GM10847 (cell line): ENCODE results near the gene UTS2R.

ENCODE experiments used
- POLR2A ChIP-seq: IDR thresholded peaks from 2 replicates; pipeline ENCODE4 v1.6.1; 2011; ENCODE audit not compliant: insufficient read length; ENCODE audit errors: extremely low read depth

Gene UTS2R

DNA sequence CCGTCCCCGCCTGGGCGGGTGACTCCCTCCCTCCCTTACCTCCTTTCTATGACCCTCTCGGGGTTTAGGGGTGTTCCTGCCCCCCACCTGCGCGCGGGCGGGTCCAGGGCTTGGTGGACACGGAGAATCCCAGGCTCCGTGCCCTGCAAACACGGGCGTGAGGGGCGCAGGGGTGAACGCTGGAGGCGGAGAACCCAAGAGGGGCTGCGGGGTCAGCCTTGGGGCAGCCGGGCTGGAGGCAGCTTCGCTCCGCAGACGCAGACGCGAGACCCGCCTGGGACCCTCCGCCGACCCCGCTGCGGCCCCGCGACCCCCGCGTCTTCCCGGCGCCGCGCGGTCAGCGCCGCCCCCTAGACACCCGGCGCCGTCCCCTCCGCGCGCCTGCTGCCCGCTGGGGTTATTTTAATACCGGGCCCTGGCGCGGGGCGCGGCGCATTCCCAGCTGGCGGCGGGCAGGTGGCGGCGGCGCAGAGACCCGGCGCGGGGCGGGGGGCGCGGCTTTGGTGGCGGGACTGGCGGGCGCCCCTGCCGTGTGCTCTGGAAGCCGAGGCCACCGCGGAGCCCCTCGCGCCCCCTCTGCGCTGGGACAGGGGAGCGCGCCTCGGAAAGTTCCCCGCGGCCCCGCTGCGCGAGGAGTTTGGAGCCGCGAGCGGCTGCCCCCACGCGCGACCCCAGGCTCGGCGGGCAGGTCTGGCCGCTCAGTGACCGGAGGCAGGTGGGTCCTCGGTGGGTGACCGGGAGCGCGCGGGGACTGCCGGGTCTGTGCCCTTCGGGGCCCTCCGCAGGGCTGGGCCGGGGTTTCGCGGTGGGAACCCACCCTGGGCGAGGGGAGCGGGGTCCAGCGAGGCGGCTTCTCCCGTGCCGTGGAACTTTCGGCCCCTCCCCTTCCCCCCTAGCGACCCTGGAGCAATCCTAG lies at the start of gene UTS2R:
UTS2R (plus strand) TSS at position 433 of the 916 bp plus-strand sequence. CDS start 2,560 bp downstream, outside the sequence.
- TF ChIP-seq POLR2A: no peak

DNA sequence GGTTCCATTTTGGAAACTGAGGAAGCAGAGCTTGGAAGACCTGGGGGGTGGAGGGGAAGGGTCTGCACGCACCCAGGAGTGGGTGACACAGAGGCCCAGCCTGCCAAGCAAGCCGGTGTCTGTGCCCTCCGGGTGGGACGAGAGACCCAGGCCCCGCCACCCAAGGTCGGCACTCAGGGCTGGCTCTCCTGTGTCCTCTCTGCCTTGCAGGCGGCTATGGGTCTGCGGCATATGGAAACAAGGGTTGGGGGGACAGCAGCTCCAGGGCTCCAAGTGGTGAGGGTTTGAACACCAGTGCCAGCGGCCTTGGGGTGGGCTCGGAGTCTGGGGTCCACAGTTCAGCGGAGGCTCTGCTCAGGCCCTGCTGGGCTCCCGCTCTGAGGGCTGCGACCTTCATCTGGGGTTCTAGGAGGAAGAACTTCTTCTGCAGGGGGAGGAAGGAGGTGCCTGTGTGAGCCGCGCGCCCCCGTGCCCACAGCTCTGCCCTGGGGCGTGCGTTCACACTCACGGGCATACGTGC lies 49.6 kb upstream of the UTS2R start:
- TF ChIP-seq POLR2A: no peak

DNA sequence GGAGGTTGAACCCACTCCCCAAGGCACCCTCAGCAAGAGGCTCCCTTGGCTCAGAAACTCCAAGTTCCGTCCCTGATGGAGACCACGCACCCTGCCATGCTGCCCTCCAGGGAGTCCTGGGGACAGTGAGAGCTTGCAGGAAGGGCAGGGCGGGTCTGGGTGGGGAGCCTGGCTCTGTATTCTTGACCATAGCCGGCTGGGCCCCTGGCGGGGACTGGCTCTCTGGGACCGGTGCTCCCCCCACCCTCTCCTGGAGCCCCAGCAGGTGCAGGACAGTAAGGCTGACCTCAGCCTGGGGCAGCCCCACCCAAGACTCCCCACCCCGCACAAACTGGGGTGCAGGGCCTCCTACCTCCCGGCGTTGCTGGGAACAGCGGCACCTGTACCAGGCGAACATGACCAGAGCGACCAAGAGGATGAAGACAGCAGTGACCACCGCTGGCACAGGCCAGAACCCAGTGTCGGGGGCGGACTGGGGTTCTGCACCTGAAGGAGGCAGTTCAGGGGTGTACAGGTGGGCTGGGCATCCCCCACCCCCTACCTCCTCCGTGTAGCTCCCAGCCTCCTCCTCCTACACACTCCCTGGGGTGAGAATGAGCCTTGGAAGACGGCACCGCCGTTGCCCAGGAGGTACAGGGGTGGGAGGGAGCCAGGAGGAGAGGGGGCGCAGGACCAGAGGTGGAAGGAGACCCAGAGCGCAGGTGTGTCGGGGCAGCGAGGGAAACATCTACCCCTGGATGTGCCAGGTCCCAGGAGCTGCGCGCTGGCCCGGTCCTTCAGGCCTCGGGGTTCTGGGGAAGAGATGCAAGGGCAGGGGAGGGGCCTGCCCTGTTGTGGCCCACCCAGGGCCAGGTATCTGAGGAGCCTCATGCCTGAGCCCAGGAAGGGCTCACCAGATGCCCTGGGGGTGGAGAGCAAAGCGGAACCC lies 48.8 kb upstream of the UTS2R start:
- no peak for TF ChIP-seq POLR2A

DNA sequence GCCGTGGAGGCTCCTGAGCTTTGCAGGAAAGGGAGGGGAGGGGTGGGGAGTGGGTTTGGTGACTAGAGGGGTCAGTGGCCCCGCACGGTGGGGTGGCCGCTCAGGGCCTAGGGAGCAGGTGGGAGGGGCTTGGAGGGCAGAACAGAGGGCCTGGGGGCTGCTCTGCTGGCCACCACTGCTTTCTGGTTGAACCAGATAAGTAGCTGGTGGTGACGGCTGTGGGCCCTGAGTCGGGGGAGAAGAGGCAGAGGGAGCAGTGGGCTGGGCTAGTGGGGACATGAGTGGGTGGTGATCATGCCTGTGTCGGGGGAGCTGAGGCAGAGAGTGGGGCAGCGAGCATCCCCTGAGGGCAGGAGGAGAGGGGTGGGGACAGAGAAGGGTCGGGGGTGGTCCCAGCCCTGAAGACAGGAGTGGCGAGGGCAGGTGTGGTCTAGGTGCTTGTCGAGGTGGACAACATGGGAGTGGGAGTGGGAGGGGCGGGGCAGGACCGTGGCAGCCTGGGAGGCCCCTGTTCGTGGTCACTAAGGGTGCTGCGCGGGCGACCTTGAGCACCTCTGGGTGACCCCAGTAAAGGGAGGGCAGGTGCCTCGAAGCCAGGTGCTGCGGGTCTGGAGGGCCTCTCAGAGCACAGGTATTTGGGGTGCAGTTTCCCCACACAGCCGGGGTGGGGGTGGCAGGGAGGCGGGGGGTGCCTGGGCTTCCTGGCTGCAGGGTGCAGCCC lies 47.9 kb upstream of the UTS2R start:
- no peak for TF ChIP-seq POLR2A

DNA sequence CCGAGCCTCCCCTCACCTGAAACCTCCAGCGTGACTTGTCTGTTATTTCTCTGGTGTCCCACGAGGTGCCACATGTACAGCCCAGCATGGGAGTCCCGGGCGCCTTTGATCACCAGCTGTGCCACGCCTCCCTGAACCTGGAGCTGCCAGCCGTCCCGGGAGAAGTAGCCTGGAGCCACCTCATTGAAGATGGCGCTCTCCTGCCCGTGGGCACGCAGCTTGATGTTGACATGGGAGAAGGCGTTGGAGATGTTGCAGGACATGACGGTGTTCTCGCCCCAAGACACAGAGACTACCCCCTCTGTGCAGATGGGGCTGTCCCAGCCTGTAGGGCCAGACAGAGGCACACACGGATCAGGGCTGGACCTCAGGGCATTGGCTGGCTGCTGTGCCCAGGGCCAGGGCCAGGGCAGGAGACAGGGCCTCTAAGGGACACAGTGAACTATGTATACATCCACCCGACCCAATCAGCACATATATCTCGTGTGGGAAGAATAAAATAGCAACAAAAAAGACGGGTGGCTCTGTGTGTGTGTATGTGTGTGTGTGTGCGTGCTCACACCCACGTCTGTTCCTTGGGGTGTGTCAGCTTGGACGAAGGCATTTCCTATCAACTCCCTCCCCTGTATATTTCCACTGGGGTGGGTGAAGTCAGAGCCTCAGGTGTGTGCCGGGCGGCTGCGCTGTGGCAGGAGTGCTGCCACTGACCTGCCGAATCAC lies 46.8 kb upstream of the UTS2R start:
- TF ChIP-seq POLR2A: no peak

DNA sequence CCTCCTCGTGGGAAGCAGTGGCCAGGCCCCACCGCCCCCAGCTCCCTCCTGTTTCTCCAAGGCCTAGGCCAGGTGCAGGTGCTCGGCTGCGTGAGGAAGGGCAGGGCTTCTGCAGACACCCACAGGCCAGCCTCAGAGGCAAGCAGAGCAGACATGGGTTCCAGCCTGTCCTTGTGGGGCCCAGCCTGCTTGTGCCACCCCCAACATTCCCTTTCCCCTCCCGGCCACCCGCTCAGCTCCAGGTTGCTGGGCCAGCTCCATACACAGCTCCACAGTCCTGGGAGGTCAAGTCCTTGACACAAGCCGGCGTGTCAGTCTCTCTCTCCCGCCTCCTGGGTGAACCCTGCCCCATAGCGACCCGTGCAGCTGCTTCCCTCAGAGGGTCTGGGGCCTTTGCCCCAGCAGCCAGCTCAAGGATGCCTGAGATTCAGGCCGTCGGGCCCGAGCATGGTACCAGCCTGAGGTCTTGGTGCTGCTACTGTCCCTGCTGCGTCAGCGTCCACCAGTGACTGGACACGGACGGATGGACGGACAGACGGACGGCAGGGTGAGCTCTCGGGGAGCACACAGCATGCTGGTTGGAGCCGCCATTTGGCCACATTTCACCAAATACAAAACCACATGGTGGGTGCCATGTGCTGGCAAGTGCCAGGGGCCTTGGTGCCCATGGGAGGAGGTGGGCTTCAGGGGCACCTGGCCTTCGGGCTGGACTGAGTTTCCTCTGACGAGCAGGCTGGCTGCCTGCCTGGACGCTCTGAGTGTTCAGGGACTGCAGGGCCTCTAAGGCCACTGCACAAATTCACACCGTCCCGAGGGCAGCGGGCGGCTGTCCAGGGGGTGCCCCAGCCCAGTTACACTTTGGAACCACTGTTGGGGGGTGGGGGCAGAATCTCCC lies 46.0 kb upstream of the UTS2R start:
- TF ChIP-seq POLR2A: no peak

DNA sequence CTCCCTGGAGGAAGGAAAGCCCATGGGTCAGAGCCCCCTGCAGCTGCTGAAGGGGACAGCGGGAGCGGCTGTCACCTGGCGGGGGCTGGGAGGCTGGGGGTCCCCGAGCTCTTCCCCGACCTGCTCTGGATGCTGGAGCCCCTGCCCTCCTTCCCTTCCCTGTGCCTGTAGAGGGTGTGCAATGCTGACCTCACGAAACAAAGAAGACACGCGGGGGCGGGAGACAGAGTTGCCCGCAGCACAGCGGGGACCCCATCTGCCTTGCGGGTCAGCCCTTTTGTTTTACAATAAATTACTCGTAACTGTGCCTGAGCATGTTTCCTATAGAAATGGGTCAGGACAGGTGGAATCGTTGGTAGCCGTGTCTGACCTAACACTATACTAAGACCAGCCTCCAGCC lies 44.3 kb upstream of the UTS2R start:
- no peak for TF ChIP-seq POLR2A

DNA sequence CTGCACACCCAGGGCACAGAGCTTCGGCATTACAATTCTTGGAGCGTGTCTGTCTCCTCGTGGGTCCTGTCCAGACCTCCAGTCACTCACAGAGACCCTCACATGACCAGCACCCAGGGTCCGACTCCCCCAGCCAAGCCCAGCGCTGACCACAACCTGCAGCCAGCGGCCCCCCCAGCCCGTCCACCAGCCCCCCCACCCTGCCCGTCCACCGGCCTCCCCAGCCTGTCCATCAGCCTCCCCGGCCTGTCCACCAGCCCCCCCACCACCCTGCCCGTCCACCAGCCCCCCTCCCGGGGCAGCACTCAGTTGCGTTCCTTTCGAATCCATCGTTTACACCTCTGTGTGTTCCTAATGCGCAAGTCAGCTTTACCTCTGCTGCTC lies 43.8 kb upstream of the UTS2R start:
- TF ChIP-seq POLR2A: no peak

DNA sequence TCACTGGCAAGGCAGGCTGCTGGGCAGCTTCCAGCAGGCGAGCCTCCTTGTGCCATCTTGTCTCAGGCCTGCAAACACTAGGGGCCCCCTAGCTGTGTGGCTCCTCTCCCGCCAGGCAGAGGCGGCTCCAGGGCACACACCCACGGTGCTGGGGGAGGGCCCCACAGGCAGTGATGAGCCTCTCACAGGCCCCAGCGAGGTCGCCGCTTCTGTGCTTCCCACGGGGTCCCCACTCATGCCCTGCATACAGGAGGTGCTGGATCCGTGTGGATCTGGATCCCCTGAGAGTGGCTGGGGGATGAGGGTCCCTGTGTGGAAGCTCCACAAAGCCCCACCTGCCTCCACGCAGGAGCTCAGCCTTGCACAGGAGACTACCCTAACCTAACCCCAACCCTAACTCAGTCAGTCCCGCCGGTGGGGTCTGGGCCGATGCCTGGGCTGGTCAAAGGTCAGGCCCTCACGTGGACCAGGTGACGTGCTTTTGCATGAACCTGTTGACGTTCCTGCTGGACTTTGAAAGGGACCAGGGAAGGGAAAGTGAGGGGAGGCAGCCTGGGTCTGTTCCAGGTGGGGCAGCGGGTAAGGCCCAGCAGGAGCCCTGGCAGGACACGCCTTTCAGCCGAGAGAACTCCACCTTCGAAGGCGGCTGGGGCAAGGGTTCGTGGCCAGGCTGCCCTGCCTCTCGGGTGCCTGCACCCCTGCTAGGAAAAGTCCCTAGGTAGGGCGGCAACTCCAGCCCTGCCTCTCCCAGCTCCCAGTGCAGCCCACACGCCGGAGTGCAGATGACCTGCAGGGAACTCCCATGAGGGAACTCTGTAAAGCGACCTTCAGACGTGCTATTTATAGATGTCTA lies 43.2 kb upstream of the UTS2R start:
- TF ChIP-seq POLR2A: no peak

DNA sequence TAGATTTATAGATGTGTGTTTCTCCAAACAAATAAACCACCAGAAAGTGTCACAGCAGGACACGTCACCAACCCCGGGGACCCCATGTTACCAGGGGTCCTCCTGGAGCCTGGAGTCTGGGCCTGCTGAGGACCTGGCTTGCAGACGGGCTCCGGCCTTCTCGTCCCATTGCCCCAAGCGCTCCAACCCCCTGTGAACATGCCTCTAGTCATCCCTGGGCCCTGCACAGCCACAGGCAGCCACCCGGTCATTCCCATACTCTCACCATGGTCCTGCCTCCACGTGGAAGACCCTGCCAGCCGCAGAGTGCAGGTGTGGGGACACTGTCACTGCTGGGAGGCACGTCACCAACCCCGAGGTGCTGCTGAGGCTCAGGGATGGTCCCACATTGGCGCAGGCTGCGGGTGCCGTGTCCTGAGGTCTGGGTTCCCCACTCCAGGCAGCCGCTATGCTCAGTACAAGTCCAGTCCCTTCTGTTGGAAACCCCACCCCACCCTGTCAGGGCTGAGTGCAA lies 42.5 kb upstream of the UTS2R start:
- TF ChIP-seq POLR2A: no peak

DNA sequence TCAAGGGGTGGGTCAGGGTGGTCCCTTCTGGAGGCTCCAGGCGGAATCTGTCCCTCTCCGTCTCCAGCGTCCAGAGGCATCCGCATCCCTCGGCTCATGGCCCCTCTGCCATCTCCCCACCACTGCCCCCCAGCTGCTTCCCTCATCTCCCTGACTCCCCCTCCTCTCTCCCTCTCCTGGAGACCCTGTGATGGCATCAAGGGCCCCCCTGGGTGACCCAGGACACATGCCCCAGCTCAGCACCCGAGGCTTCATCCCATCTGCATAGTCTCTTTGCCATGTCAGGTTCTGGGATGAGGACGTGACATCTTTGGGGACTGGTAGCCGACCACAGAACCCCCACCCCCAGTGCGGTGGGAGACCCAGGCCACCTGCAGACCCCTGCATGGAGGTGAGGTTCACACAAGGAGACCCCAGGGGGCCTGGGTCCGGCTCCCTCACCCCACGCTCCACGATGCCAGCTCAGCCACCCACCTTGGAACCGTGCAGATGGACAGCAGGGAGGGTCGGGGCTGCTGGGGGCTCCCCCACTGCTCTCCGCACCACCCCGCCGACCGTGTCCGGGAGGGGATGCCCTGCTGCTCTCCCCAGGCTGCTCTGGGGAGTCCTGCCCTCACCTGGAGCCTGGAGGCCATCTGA lies 41.8 kb upstream of the UTS2R start:
- TF ChIP-seq POLR2A: no peak
